IPS-15b (cell line): ENCODE results near the gene TARBP1.

Source experiments
- H3K27me3 ChIP-seq: one replicate; pipeline ENCODE4 v1.6.1; 2013; ENCODE audit warnings: low read length; ENCODE audit not compliant: control insufficient read depth, insufficient read depth
- H3K36me3 ChIP-seq: one replicate; pipeline ENCODE4 v1.6.1; 2013; ENCODE audit warnings: low read length; ENCODE audit not compliant: control insufficient read depth, insufficient read depth
- H3K4me1 ChIP-seq: one replicate; pipeline ENCODE4 v1.6.1; 2013; ENCODE audit warnings: mild to moderate bottlenecking, low read length; ENCODE audit not compliant: control insufficient read depth, insufficient read depth
- H3K4me3 ChIP-seq: one replicate; pipeline ENCODE4 v1.5.1; 2013; ENCODE audit warnings: low read depth, low read length
- H3K9ac ChIP-seq: one replicate; pipeline ENCODE4 v1.6.1; 2013; ENCODE audit warnings: low read depth, mild to moderate bottlenecking, low read length
- H3K9me3 ChIP-seq: one replicate; pipeline ENCODE4 v1.6.1; 2013; ENCODE audit warnings: mild to moderate bottlenecking, low read length; ENCODE audit not compliant: control insufficient read depth, insufficient read depth

Gene TARBP1

GRCh38 chr1:234503193-234504050, 24.4 kb upstream of the TARBP1 start:
- Histone ChIP-seq H3K36me3 (no peaks in the 10 kb centered on the region), H3K9me3 (no peaks in the 10 kb centered on the region), H3K4me3 (no peak overlapping the region), H3K27me3 (peaks cover 7% of the 10 kb centered on the region), H3K4me1 (peaks cover 2% of the 10 kb centered on the region), H3K9ac (no peak overlapping the region)

DNA sequence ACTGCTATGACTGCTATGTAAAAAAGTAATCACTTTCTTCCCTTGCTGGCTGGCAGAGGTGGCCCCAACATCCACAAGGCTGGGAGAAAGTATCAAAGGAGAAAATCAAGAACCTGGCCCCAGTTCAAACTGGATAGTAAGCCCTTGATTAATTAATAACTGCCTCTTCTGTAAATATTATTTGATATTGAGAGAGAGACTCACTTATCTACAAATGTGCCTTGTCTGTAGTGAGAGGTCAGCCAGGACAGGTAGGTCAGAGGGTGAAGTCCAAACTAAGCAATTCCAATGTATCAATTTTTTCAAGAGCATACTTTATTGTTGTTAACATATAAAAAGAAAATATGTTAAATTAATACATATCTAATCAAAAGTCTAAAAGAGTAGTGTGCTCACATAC, 23.8 kb upstream of the TARBP1 start:
- H3K4me1 ChIP-seq: peaks cover 2% of the 10 kb centered on the region
- H3K27me3 ChIP-seq: peaks cover 7% of the 10 kb centered on the region
- H3K9ac ChIP-seq: no peak overlapping the region
- H3K9me3 ChIP-seq: no peaks in the 10 kb centered on the region
- no peak overlapping the region for H3K4me3 ChIP-seq
- H3K36me3 ChIP-seq: no peaks in the 10 kb centered on the region

DNA sequence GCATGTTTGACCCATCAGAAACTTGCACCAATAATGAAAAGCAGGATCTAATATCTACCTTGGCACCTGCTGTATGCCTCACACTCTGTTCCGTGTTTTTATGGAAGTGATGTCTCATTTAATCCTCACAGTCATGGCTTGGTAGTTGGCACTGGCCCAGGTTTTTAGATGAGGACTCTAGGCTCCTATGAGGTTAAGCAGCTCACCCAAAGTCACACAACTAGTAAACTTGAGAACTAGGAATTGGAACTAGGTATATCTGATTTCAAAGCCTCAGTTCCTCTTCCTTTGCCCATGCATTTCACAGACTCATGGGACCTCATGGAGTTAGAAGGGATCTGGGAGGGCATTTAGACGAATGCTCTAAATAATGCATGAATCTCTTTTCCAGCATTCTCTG, 21.3 kb upstream of the TARBP1 start:
- Histone ChIP-seq H3K27me3 (peaks cover 7% of the 10 kb centered on the region), H3K4me1 (peaks cover 5% of the 10 kb centered on the region), H3K9ac (no peak overlapping the region), H3K36me3 (no peaks in the 10 kb centered on the region), H3K9me3 (no peaks in the 10 kb centered on the region), H3K4me3 (no peak overlapping the region)

- Histone ChIP-seq H3K4me3 (no peak overlapping the region), H3K9me3 (no peaks in the 10 kb centered on the region), H3K9ac (no peak overlapping the region), H3K27me3 (peaks cover 7% of the 10 kb centered on the region), H3K36me3 (no peaks in the 10 kb centered on the region), H3K4me1 (peaks cover 6% of the 10 kb centered on the region)
These were observed 20.9 kb upstream of the TARBP1 start for GRCh38 chr1:234499943-234500245.

DNA sequence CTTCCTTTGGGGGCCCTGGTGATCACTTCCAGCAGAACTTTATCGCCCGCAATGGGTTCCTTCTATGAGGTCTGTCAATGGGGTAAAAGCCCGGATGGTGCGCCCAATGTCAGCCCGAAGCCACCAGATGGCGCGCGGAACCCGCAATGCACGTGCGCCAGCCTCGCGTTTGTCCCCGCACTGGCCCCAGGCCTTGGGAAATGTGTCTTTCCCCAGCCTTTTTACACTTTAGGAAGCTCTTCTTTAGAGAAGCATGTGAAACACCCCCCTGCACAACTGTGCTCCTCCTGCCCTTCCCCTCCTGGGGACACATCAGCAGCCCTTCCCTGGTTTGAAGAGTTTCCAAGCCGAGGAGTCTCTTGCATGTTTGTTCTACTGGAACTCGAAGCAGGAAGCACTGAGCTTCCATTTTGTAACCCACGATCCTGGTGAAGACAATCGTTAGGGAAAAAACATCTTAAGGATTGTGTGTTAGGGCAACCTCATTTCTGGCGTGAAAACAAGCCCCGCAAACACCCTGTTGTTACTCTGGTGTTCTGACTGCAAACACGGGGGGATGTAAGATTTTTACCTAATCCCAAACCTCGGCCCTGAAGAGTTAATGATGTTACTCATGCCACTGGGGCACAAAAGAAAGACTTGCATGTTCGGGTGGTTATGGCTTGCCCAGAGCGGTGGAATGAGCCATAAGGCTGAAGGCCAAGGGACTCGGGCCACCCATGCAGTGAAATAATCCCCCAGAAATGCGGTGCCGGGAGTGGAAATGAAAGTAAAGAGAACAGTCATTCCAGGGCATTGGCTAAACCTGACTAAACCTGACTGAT, 20.4 kb upstream of the TARBP1 start:
- H3K27me3 ChIP-seq: peaks cover 7% of the 10 kb centered on the region
- peaks cover 6% of the 10 kb centered on the region for H3K4me1 ChIP-seq
- H3K9ac ChIP-seq: no peak overlapping the region
- H3K9me3 ChIP-seq: no peaks in the 10 kb centered on the region
- no peaks in the 10 kb centered on the region for H3K36me3 ChIP-seq
- no peak overlapping the region for H3K4me3 ChIP-seq

DNA sequence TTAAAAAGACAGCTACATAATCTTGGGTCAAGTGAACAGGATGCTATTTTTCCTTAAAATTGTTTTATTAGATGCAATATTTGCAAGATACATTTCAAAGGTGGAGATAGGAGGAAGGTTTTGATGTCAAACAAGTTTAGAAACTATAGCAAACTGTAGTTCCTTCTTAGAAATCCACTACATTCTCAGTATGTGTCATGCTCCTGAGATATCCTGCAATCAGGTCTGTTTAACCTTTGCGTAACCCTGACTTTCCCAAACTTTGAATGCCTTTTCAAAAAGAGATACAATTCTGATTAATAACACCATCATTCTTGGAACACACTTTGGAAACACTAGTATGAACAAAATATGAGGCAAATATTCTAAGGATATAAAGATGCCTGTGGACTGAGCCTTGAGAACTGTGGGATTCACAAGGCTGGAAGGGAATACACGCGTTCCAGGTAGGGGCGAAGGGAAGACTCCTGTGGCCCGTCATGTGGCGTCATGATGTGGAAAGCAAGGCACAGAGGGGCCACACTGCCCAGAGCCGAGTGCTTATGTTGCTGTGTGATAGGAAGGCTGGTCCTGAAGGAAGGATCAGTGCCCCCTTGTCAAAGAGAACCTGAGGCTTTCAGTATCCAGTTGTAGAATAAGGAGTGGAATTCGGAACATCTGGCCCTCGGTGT, 19.6 kb upstream of the TARBP1 start:
- H3K4me1 ChIP-seq: peaks cover 6% of the 10 kb centered on the region
- no peak overlapping the region for H3K9ac ChIP-seq
- H3K27me3 ChIP-seq: peaks cover 7% of the 10 kb centered on the region
- no peak overlapping the region for H3K4me3 ChIP-seq
- H3K36me3 ChIP-seq: no peaks in the 10 kb centered on the region
- no peaks in the 10 kb centered on the region for H3K9me3 ChIP-seq

- Histone ChIP-seq H3K9ac (no peak overlapping the region), H3K36me3 (no peaks in the 10 kb centered on the region), H3K4me3 (no peak overlapping the region), H3K4me1 (peaks cover 6% of the 10 kb centered on the region), H3K27me3 (peaks cover 7% of the 10 kb centered on the region), H3K9me3 (no peaks in the 10 kb centered on the region)
These were observed 18.6 kb upstream of the TARBP1 start for GRCh38 chr1:234497589-234497988.

DNA sequence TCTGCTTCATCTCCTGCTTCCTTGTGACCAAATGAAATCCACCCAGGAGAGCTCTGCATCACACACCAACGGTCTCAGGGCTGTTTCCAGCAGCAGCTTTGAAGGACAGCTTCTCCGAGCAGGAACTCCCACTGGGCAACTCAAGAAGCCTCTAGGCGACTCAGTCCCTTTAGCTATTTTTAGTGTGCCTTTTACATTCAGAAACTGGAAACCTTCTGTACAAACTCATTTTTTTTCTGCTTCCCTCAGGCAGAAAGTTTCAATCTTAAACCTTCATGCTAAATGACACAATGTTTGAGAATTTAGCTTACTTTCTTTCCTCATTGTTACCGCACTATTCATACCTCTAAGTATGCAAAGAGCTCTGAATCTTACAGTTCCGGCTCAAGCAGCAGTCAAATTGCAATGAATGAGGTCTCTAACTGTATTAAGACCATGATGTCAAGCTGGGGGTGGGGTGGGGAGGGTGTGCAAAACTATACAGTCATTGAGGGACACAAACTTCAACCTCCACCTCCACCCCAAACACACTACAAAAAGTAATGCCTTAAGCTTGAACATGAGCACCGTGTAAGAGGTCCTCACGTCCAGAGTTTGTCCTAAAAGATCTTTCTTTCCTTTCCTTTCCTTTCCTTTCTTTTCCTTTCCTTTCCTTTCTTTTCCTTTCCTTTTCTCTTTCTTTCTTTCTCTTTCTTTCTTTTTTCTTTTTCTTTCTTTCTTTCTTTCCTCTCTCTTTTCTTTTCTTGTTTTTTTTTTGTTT, 16.4 kb upstream of the TARBP1 start:
- H3K9me3 ChIP-seq: no peaks in the 10 kb centered on the region
- no peak overlapping the region for H3K9ac ChIP-seq
- H3K36me3 ChIP-seq: no peaks in the 10 kb centered on the region
- H3K27me3 ChIP-seq: peaks cover 7% of the 10 kb centered on the region
- no peak overlapping the region for H3K4me3 ChIP-seq
- H3K4me1 ChIP-seq: peaks cover 6% of the 10 kb centered on the region

GRCh38 chr1:234494049-234494448, 15.1 kb upstream of the TARBP1 start:
- Histone ChIP-seq H3K9me3 (no peaks in the 10 kb centered on the region), H3K9ac (no peak overlapping the region), H3K36me3 (no peaks in the 10 kb centered on the region), H3K4me1 (peaks cover 4% of the 10 kb centered on the region), H3K4me3 (no peak overlapping the region), H3K27me3 (no peaks in the 10 kb centered on the region)

DNA sequence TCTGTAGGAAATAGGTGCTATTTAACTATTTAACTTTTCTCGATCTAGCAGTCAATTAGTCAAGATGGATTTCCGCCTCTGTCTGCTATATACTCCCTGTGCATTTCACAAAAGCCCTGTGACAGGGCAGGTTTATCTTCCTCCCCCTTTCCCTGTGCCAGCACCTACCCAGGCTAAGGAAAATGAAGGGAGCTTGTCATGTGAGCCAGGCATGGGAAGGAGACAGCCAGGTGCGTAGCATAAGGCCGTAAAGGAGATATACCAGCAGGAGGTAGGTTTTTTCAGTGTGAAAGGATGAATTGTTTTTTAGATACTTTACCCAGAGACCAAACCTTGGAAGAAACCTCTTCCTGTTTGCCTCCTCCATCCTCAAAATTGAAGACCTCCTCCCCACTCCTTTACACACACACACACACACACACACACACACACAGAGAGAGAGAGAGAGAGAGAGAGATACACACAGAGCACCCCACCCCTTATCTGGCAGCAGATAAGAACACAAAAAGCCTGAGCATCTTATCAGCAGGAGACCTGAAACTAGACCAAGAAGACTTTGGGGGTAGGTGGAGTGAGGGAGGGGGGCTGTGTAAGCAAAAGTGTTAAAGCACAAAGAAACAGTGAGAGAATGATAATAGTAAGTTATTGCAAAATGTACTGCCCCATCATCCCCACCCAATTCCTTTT, 12.0 kb upstream of the TARBP1 start:
- Histone ChIP-seq H3K9me3 (no peaks in the 10 kb centered on the region), H3K9ac (no peak overlapping the region), H3K4me3 (no peak overlapping the region), H3K27me3 (no peaks in the 10 kb centered on the region), H3K4me1 (peaks cover 4% of the 10 kb centered on the region), H3K36me3 (no peaks in the 10 kb centered on the region)

- Histone ChIP-seq H3K4me3 (no peak overlapping the region), H3K27me3 (no peaks in the 10 kb centered on the region), H3K36me3 (no peaks in the 10 kb centered on the region), H3K4me1 (no peaks in the 10 kb centered on the region), H3K9me3 (no peaks in the 10 kb centered on the region), H3K9ac (no peak overlapping the region)
These were observed 10.7 kb upstream of the TARBP1 start for GRCh38 chr1:234489698-234490077.
